Psoas muscle (tissue), 8 donors: Measurements from ENCODE around the gene ENPP6. TPM values are rescaled to one million over a fixed set of nuclear protein-coding genes. Genes with fewer than 3 reads are reported as not detected.
"Not testable (repeated sequence)": the region's sequence is repeated elsewhere in the genome, so short reads cannot be mapped to it uniquely, and the experiment has no call there.

ENCODE experiments used
- ATAC-seq, 4 donors: fragments of 200-7000 bp; cut with Tn5 transposase; one replicate each; pipeline ENCODE4 v1.9.1; 2020; ENCODE audit warnings: moderate library complexity in 3 of 4, mild to moderate bottlenecking in 2 of 4
- DNase-seq, 2 donors: peaks; one replicate each; pipeline ENCODE4 v3.0.0-alpha.2; 2020
- H3K27ac ChIP-seq: fragments of 200-600 bp; one replicate; pipeline ENCODE4 v1.8.0; 2022
- H3K27me3 ChIP-seq, 3 donors: fragments of 200-600 bp in 1 of 3; one replicate each; pipeline versions ENCODE4 v1.6.1 to v1.8.0; 2013 to 2022; ENCODE audit warnings: low read length in 2 of 3, mild to moderate bottlenecking in 2 of 3, moderate library complexity in 1 of 3; ENCODE audit not compliant: insufficient read depth in 3 of 3
- H3K36me3 ChIP-seq, 2 donors: fragments of 200-600 bp in 1 of 2; one replicate each; pipeline versions ENCODE4 v1.6.1 to v1.8.0; 2013 to 2022; ENCODE audit warnings: low read depth in 1 of 2, mild to moderate bottlenecking in 1 of 2, moderate library complexity in 1 of 2; ENCODE audit not compliant: insufficient read depth in 1 of 2
- H3K4me1 ChIP-seq: fragments of 200-600 bp; one replicate; pipeline ENCODE4 v1.8.0; 2022
- H3K4me3 ChIP-seq: fragments of 200-600 bp; one replicate; pipeline ENCODE4 v1.8.0; 2022; ENCODE audit warnings: mild to moderate bottlenecking
- H3K9me3 ChIP-seq: fragments of 200-600 bp; one replicate; pipeline ENCODE4 v1.8.0; 2022
- WGBS, 3 donors: extraction: QIAGEN DNeasy Blood & Tissue Kit; methylation state at CpG; one replicate each; pipeline versions ENCODE4 v1.1.6 to v1.1.7; 2013; 5-methylcytosine and 5-hydroxymethylcytosine counted together
- intact Hi-C, 2 donors: fragments of 100-400 bp; cut with DNase I; formaldehyde crosslinking; loops; one replicate each; pipeline versions ENCODE4 v1.11.0 to v1.14.2; 2022
- polyA plus RNA-seq, 3 donors: library from polyadenylated mRNA; stranded (reverse); fragments of 200-250 nt; gene quantifications; one replicate each; pipeline ENCODE4 v1.2.3, GENCODE V29; 2013
- total RNA-seq, 4 donors: library from RNA; stranded (reverse); fragmentation: NEBNext Ultra II Directional in 2 of 4; extraction: Animal tissue kit (Norgen Biotek cat#: 25700) in 2 of 4; gene quantifications; one replicate each; pipeline versions ENCODE4 v1.2.1 to v1.2.4, GENCODE V29; 2021 to 2023
- TF ChIP-seq, protein P1 (sequence below): fragments of 200-600 bp; IDR thresholded peaks from one replicate; pipeline ENCODE4 v1.8.0; 2022; ENCODE audit warnings: antibody characterized with exemption
- donor health status: healthy with polysubstance abuse.
- donor health status: DM: no; HTN: no; CAD: no; lungs with moderate emphysema.
- donor health status: Bipolar disorder and iron deficiency.
- donor health status: healthy.
- donor health status: DM: yes; HTN: yes; CAD: no.
- donor health status: DM: no; HTN: no; CAD: no.
- donor health status: DM: no; HTN: no; CAD: no.
- donor health status: DM: yes; HTN: yes; CAD: no.

The ENPP6 gene
- total and polyA plus RNA-seq, 7 donors, result 0.05 to 0.79 (median 0.11) TPM; not detected in 1

GRCh38 chr4:184053434-184053833 is 164.2 kb downstream of the ENPP6 start:
- no peak for DNase-seq
- Histone ChIP-seq H3K4me3 (no peak overlapping the region), H3K36me3 (no peaks in the 10 kb centered on the region), H3K9me3 (no peaks in the 10 kb centered on the region), H3K27me3 (no peaks in the 10 kb centered on the region), H3K4me1 (no peaks in the 10 kb centered on the region), H3K27ac (no peak overlapping the region)
- TF ChIP-seq, protein P1, sequence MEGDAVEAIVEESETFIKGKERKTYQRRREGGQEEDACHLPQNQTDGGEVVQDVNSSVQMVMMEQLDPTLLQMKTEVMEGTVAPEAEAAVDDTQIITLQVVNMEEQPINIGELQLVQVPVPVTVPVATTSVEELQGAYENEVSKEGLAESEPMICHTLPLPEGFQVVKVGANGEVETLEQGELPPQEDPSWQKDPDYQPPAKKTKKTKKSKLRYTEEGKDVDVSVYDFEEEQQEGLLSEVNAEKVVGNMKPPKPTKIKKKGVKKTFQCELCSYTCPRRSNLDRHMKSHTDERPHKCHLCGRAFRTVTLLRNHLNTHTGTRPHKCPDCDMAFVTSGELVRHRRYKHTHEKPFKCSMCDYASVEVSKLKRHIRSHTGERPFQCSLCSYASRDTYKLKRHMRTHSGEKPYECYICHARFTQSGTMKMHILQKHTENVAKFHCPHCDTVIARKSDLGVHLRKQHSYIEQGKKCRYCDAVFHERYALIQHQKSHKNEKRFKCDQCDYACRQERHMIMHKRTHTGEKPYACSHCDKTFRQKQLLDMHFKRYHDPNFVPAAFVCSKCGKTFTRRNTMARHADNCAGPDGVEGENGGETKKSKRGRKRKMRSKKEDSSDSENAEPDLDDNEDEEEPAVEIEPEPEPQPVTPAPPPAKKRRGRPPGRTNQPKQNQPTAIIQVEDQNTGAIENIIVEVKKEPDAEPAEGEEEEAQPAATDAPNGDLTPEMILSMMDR, result no peak
- intact Hi-C loops, result no loop called here
- no peak for ATAC-seq
- 57 to 69% (median 65%) methylated on average over 5 of the region's 5 CpGs for WGBS, 3 donors

GRCh38 chr4:184052616-184053015 is 165.1 kb downstream of the ENPP6 start:
- 79 to 87% (median 81%) methylated on average over 2 of the region's 2 CpGs for WGBS, 3 donors
- Histone ChIP-seq H3K4me3 (no peak overlapping the region), H3K36me3 (no peaks in the 10 kb centered on the region), H3K4me1 (no peaks in the 10 kb centered on the region), H3K9me3 (no peaks in the 10 kb centered on the region), H3K27ac (no peak overlapping the region), H3K27me3 (no peaks in the 10 kb centered on the region)
- intact Hi-C loops, result no loop called here
- TF ChIP-seq, protein P1, result no peak
- DNase-seq (no peak), ATAC-seq (no peak)

DNA sequence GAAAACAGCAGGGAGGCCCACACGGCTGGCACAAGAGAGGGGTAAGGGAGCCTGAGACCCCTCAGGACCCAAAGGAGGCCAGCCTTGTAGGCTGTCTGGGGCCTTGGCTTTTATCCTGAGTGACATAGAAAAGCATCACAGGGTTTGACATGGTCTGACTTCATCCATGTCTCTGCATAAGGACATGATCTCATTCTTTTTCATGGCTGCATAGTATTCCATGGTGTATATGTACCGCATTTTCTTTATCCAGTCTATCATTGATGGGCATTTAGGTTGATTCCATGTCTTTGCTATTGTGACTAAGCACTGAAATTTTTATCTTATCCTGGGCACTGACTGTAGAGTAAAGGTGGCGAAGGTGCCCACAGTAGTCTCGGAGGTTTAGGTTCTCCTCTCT is 166.4 kb downstream of the ENPP6 start:
- DNase-seq, H3K27me3 ChIP-seq, H3K27ac ChIP-seq, intact Hi-C loops, ATAC-seq, H3K4me1 ChIP-seq, H3K4me3 ChIP-seq, H3K9me3 ChIP-seq, H3K36me3 ChIP-seq: not testable (repeated sequence)
- WGBS, 3 donors, result 97 to 98% (median 97%) methylated on average over 4 of the region's 4 CpGs

DNA sequence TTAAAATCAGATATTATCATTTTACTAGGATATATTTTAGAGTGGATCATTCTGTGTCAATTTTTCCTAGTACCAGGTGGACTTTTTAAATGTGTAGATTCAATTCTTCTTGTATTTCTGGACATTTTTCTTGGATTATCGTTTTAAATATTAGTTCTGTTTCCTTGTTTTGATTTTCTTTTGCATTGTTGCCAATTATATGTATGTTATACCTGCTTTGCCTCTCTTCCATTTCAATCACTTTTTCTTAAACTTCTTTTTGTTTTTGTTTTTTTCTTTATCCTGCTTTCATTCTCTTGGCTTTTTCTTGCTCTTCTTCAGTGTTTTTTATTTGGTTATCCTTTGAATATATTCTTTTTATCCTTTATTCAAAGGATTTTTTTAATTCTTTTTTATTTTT is 171.5 kb downstream of the ENPP6 start:
- no peak overlapping the region for H3K27ac ChIP-seq
- peaks cover 15% of the 10 kb centered on the region for H3K9me3 ChIP-seq
- H3K4me1 ChIP-seq, result no peaks in the 10 kb centered on the region
- ATAC-seq (no peak), DNase-seq (no peak)
- TF ChIP-seq, protein P1, result no peak
- no peak overlapping the region for H3K4me3 ChIP-seq
- 77 to 89% (median 77%) methylated on average over 1 of the region's 1 CpG for WGBS, 3 donors
- no peaks in the 10 kb centered on the region for H3K36me3 ChIP-seq
- intact Hi-C loops, result no loop called here
- no peaks in the 10 kb centered on the region for H3K27me3 ChIP-seq

GRCh38 chr4:184041156-184041555 is 176.5 kb downstream of the ENPP6 start:
- DNase-seq, result no peak
- H3K36me3 ChIP-seq, result no peaks in the 10 kb centered on the region
- peaks cover 0 to 8% (median 3%) of the 10 kb centered on the region in 3 donors for H3K27me3 ChIP-seq
- TF ChIP-seq, protein P1, result no peak
- no peak for ATAC-seq
- H3K27ac ChIP-seq, result no peak overlapping the region
- peaks cover 7% of the 10 kb centered on the region for H3K9me3 ChIP-seq
- H3K4me3 ChIP-seq, result no peak overlapping the region
- intact Hi-C loops, result no loop called here
- H3K4me1 ChIP-seq, result no peaks in the 10 kb centered on the region
- 90 to 92% (median 91%) methylated on average over 10 of the region's 10 CpGs for WGBS, 3 donors
